Activated naive CD4-positive, alpha-beta T cell treated with anti-CD3 and anti-CD28 coated beads for 36 hours (primary cell): Measurements from ENCODE around the gene ZNF169. TPM values are rescaled to one million over a fixed set of nuclear protein-coding genes. Genes with fewer than 3 reads are reported as not detected.
"Not testable (repeated sequence)": the region's sequence is repeated elsewhere in the genome, so short reads cannot be mapped to it uniquely, and the experiment has no call there.

ENCODE experiments used
- CTCF ChIA-PET: fragments of 350-600 bp; sonication (Branson Sonifier 250); formaldehyde crosslinking; loops from one replicate; lab custom pipeline; 2021; ENCODE audit warnings: antibody characterized with exemption; lab: Charles Lee
- DNase-seq: peaks from one replicate; pipeline ENCODE4 v3.0.0-alpha.2; 2020
- H3K27ac Mint-ChIP-seq: one replicate; pipeline ENCODE4 v1.8.0; 2021; ENCODE audit warnings: mild to moderate bottlenecking, mixed read lengths
- H3K27me3 Mint-ChIP-seq: one replicate; pipeline ENCODE4 v1.8.0; 2021; ENCODE audit warnings: low read depth, mixed read lengths
- H3K36me3 Mint-ChIP-seq: one replicate; pipeline ENCODE4 v1.8.0; 2021; ENCODE audit warnings: low read depth, mixed read lengths
- H3K4me1 Mint-ChIP-seq: one replicate; pipeline ENCODE4 v1.8.0; 2021; ENCODE audit warnings: low read depth, mixed read lengths
- H3K4me3 Mint-ChIP-seq: one replicate; pipeline ENCODE4 v1.8.0; 2021; ENCODE audit warnings: mild to moderate bottlenecking, moderate library complexity, mixed read lengths
- H3K9me3 Mint-ChIP-seq: one replicate; pipeline ENCODE4 v1.8.0; 2021; ENCODE audit warnings: mixed read lengths
- intact Hi-C: fragments of 100-400 bp; cut with micrococcal nuclease; formaldehyde crosslinking; loops from one replicate; pipeline ENCODE4 v1.15.1; 2023
- total RNA-seq, 2 experiments: library from RNA; stranded (reverse); gene quantifications; one replicate each; pipeline ENCODE4 v1.2.3, GENCODE V29; 2021

ZNF169 gene
- total RNA-seq, 2 experiments from 2014 or later = 4.5 to 5.1 TPM

DNA sequence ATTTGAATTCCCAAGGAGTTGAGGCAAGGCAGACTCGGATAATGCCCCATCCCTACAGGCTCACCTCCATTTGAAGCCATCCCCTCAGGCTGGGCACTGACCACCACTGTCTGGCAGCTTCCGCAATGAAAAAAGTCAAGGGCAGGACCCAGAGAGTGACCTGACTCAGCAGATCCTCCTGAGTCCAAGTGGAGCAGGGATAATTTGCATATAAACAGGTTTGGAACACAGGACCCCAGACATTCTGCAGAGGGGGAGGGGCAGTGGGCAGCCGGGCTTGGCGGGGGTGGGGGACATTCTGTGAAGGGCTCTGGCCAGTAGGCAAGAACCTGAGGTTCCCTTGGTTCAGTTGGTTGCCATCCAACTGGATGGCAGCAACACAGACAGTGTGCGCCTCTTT is 69.4 kb downstream of the ZNF169 start, which contains the start of gene NUTM2F:
NUTM2F (minus strand) TSS at position 101 of the 400 bp plus-strand sequence; CDS start at position 80, 21 bp downstream.
- DNase-seq, H3K9me3 Mint-ChIP-seq, H3K36me3 Mint-ChIP-seq, H3K4me1 Mint-ChIP-seq, H3K4me3 Mint-ChIP-seq, intact Hi-C loops, H3K27ac Mint-ChIP-seq, H3K27me3 Mint-ChIP-seq, CTCF ChIA-PET: not testable (repeated sequence)

DNA sequence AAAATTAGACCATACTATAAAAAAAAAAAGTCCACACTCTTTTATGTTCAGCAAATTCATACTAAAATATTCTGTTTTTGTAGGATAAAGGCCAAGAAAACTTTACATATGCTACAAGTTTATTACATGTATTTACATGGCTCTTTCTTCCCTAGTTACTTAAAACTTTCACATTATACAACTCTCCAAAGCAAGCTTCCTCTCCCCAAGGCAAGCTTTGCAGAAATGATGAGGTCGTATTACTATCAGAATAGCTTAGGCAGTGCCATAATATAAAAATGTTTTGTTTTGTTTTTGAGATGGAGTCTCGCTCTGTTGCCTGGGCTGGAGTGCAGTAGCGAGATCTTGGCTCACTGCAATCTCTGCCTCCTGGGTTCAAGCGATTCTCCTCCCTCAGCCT is 77.3 kb downstream of the ZNF169 start:
- intact Hi-C loops = not testable (repeated sequence)

DNA sequence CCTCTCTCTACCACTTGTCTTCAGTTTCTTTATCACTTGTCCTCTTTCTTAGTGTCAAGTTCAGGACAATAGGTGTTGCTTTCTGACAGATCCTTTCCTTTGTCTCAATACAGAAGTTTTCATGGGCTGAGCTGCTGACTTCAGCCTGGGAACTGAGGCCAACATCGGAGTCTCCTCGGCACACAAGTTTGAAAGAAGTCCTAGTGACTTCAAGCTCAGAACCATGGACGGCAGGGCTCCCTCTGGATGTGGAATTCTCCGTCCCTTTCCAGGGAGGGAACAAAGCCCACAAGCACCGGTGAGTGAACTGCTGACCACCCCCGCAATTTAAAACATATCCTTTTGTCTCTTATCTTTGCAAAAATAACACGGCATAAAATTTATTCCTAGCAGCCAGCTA is 79.6 kb downstream of the ZNF169 start:
- intact Hi-C loops, H3K27me3 Mint-ChIP-seq, DNase-seq, H3K9me3 Mint-ChIP-seq, H3K4me3 Mint-ChIP-seq, H3K4me1 Mint-ChIP-seq, CTCF ChIA-PET, H3K27ac Mint-ChIP-seq, H3K36me3 Mint-ChIP-seq: not testable (repeated sequence)

More for the DNA sequence above, 77.3 kb downstream of the ZNF169 start:
- H3K27ac Mint-ChIP-seq, DNase-seq, H3K4me3 Mint-ChIP-seq, H3K9me3 Mint-ChIP-seq, H3K36me3 Mint-ChIP-seq, H3K27me3 Mint-ChIP-seq, H3K4me1 Mint-ChIP-seq, CTCF ChIA-PET: not testable (repeated sequence)

DNA sequence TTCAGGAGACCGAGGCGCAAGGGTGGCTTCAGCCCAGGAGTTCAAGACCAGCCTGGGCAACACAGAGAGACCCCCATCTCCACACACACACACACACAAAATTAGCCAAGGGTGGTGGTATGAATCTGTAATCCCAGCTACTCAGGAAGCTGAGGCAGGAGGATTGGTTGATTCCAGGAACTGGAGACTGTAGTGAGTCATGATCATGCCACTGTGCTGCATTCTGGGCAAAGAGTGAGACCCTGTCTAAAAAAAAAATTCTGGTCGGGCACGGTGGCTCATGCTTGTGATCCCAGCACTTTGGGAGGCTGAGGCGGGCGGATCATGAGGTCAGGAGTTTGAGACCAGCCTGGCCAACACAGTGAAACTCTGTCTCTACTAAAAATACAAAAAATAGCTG is 80.6 kb downstream of the ZNF169 start:
- H3K4me3 Mint-ChIP-seq, CTCF ChIA-PET, H3K27ac Mint-ChIP-seq, H3K4me1 Mint-ChIP-seq, DNase-seq, H3K36me3 Mint-ChIP-seq, intact Hi-C loops, H3K27me3 Mint-ChIP-seq, H3K9me3 Mint-ChIP-seq: not testable (repeated sequence)

DNA sequence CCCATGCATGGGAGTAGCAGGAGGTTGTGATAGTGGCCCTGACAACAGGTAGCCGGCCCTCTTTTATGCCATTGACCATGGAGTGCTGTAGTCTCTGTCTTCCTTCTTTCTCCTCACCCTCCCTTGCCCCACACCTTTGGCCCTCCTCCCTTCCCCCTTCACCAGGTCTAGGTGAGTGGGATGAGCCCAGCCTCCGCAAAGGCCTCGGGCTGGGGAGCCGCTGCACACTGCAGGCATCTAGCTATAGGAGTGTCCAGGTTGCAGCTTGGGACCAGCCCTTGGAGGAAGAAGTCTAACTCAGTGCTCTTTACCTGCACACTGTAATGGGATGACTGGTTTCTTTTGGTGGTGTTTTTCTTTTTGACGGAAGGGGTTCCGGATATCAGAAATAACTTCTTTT is 81.7 kb downstream of the ZNF169 start:
- H3K4me1 Mint-ChIP-seq, DNase-seq, H3K27ac Mint-ChIP-seq, H3K36me3 Mint-ChIP-seq, intact Hi-C loops, CTCF ChIA-PET, H3K9me3 Mint-ChIP-seq, H3K4me3 Mint-ChIP-seq, H3K27me3 Mint-ChIP-seq: not testable (repeated sequence)

DNA sequence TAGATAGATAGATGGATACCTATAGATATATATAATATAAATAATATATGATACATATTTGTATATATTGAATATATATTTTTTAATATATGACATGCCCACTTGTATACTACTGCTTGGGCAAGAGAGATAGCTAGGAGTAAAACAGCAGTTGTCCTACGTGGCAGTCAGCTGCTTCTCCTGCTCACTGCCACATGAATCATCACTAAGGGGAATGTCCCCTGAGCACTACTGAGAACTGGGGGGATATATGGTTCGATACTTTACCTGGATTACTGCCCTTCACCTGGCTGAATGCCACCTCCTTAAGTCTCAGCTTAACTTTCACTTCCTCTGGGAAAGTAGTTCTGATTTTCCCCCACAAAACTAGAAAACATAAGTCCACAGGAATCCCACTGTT is 82.6 kb downstream of the ZNF169 start:
- H3K9me3 Mint-ChIP-seq, H3K4me3 Mint-ChIP-seq, intact Hi-C loops, H3K27me3 Mint-ChIP-seq, CTCF ChIA-PET, H3K36me3 Mint-ChIP-seq, DNase-seq, H3K4me1 Mint-ChIP-seq, H3K27ac Mint-ChIP-seq: not testable (repeated sequence)

- H3K27me3 Mint-ChIP-seq, H3K36me3 Mint-ChIP-seq, DNase-seq, H3K4me1 Mint-ChIP-seq, H3K9me3 Mint-ChIP-seq, CTCF ChIA-PET, H3K27ac Mint-ChIP-seq, intact Hi-C loops, H3K4me3 Mint-ChIP-seq: not testable (repeated sequence)
Measured at GRCh38 chr9:94347451-94347850, 88.4 kb downstream of the ZNF169 start.

- H3K36me3 Mint-ChIP-seq, H3K4me3 Mint-ChIP-seq, H3K27me3 Mint-ChIP-seq, H3K4me1 Mint-ChIP-seq, H3K27ac Mint-ChIP-seq, CTCF ChIA-PET, intact Hi-C loops, DNase-seq, H3K9me3 Mint-ChIP-seq: not testable (repeated sequence)
Measured at GRCh38 chr9:94348754-94349153, 89.7 kb downstream of the ZNF169 start.

Other genes with a start within 250 kb of the ZNF169 start
- 1 to 10 TPM; 2.6 TPM for gene PTPDC1, start 174.8 kb upstream of the ZNF169 start, total RNA-seq
- gene NUTM2F, start 69.3 kb downstream of the ZNF169 start, total RNA-seq = not detected